AG04449 (cell line): Measurements from ENCODE around the gene AOPEP.

Source experiments
- CTCF ChIA-PET: fragments of 350-600 bp; formaldehyde crosslinking; extraction: SDS; loops from one replicate; lab custom pipeline; 2021; ENCODE audit warnings: antibody characterized with exemption; lab: Yijun Ruan, JAX
- POLR2A ChIA-PET: fragments of 400-600, 350-600 bp; formaldehyde crosslinking; extraction: SDS; loops from one replicate; lab custom pipeline; 2020; ENCODE audit warnings: antibody characterized with exemption, inconsistent platforms; lab: Yijun Ruan, JAX
- DNase-seq: peaks from one replicate; pipeline ENCODE4 v3.0.0-alpha.2; 2010; ENCODE audit warnings: low read depth, low spot score
- H3K4me3 ChIP-seq: 2 replicates; pipeline ENCODE4 v1.5.1; 2011; ENCODE audit warnings: low read depth, mild to moderate bottlenecking, control low read depth, low read length
- CTCF ChIP-seq: IDR thresholded peaks from one replicate; pipeline ENCODE4 v1.5.1; 2011; ENCODE audit warnings: mild to moderate bottlenecking, moderate library complexity, low read length, control low read depth, inconsistent platforms; ENCODE audit not compliant: insufficient read depth; ENCODE audit errors: missing control alignments

The AOPEP gene

GRCh38 chr9:95026148-95026524 lies 299.6 kb downstream of the AOPEP start:
- DNase-seq: no peak
- ChIA-PET POLR2A (interaction anchor here (0.8 to 0.9 kb wide), 2 partner anchors 13 to 32 kb away, joined by 3 read pairs; no protein-coding TSS in a partner anchor), CTCF (interaction anchor here (1.0 to 3.6 kb wide), 12 partner anchors 9 to 351 kb away, joined by 3 to 14 read pairs (median 5); no protein-coding TSS in a partner anchor)
- no peak overlapping the region for H3K4me3 ChIP-seq
- no peak for TF ChIP-seq CTCF

GRCh38 chr9:95027914-95028852 lies 301.7 kb downstream of the AOPEP start:
- H3K4me3 ChIP-seq: no peak overlapping the region
- ChIA-PET POLR2A (no interaction called here), CTCF (interaction anchor here (1.0 to 1.8 kb wide), 3 partner anchors 9 to 103 kb away, joined by 3 to 7 read pairs (median 5); no protein-coding TSS in a partner anchor)
- no peak for TF ChIP-seq CTCF
- DNase-seq: no peak

- ChIA-PET CTCF (interaction anchor here (1.0 to 1.6 kb wide), 2 partner anchors 8 to 348 kb away, joined by 3 to 6 read pairs; no protein-coding TSS in a partner anchor), POLR2A (interaction anchor here (1.0 kb wide), 1 partner anchor 17 kb away, joined by 3 read pairs; no protein-coding TSS in a partner anchor)
- DNase-seq: no peak
- TF ChIP-seq CTCF: no peak
- H3K4me3 ChIP-seq: no peak overlapping the region
Observed at GRCh38 chr9:95028853-95029219, 302.3 kb downstream of the AOPEP start.

- TF ChIP-seq CTCF: no peak
- POLR2A ChIA-PET: interaction anchor here (1.0 kb wide), 1 partner anchor 17 kb away, joined by 3 read pairs; no protein-coding TSS in a partner anchor
- DNase-seq: no peak
- CTCF ChIA-PET: interaction anchor here (1.6 kb wide), 1 partner anchor 349 kb away, joined by 6 read pairs; no protein-coding TSS in a partner anchor
- no peak overlapping the region for H3K4me3 ChIP-seq
Observed at GRCh38 chr9:95029288-95029687, 302.8 kb downstream of the AOPEP start.

GRCh38 chr9:95029720-95030119 lies 303.2 kb downstream of the AOPEP start:
- no peak for DNase-seq
- no peak for TF ChIP-seq CTCF
- no peak overlapping the region for H3K4me3 ChIP-seq
- ChIA-PET POLR2A (interaction anchor here (1.0 kb wide), 1 partner anchor 16 kb away, joined by 3 read pairs; no protein-coding TSS in a partner anchor), CTCF (interaction anchor here (1.6 kb wide), 1 partner anchor 349 kb away, joined by 6 read pairs; no protein-coding TSS in a partner anchor)

GRCh38 chr9:95030344-95030743 lies 303.8 kb downstream of the AOPEP start:
- ChIA-PET CTCF (interaction anchor here (0.7 to 1.6 kb wide), 2 partner anchors 256 to 350 kb away, joined by 3 to 6 read pairs; no protein-coding TSS in a partner anchor), POLR2A (no interaction called here)
- no peak overlapping the region for H3K4me3 ChIP-seq
- TF ChIP-seq CTCF: no peak
- no peak for DNase-seq
